H9 (cell line): ENCODE data around the gene APP. TPM values are rescaled to one million over a fixed set of nuclear protein-coding genes. Genes with fewer than 3 reads are reported as not detected.

Experiments
- DNase-seq: peaks from one replicate; pipeline ENCODE4 v3.0.0-alpha.2; 2017
- H2AFZ ChIP-seq: one replicate; pipeline ENCODE4 v1.6.1; 2013; ENCODE audit warnings: mild to moderate bottlenecking, low read length, control low read depth, moderate library complexity
- H2AK5ac ChIP-seq: 2 replicates; pipeline ENCODE4 v1.6.1; 2013; ENCODE audit warnings: low read length, control low read depth, mixed read lengths; ENCODE audit not compliant: insufficient read length
- H2BK120ac ChIP-seq: one replicate; pipeline ENCODE4 v1.6.1; 2013; ENCODE audit warnings: low read depth, mild to moderate bottlenecking, low read length, control low read depth, inconsistent platforms; ENCODE audit not compliant: poor library complexity, severe bottlenecking
- H2BK12ac ChIP-seq: 2 replicates; pipeline ENCODE4 v1.6.1; 2013; ENCODE audit warnings: low read length, control low read depth, mixed read lengths, low read depth; ENCODE audit not compliant: insufficient read length
- H2BK15ac ChIP-seq: 2 replicates; pipeline ENCODE4 v1.6.1; 2013; ENCODE audit warnings: low read depth, low read length, control low read depth
- H2BK20ac ChIP-seq: one replicate; pipeline ENCODE4 v1.6.1; 2013; ENCODE audit warnings: low read depth, mild to moderate bottlenecking, low read length, control low read depth, inconsistent platforms; ENCODE audit not compliant: poor library complexity, severe bottlenecking
- H2BK5ac ChIP-seq: 2 replicates; pipeline ENCODE4 v1.6.1; 2013; ENCODE audit warnings: low read length, control low read depth, mixed read lengths; ENCODE audit not compliant: insufficient read length
- H3K14ac ChIP-seq: 2 replicates; pipeline ENCODE4 v1.6.1; 2013; ENCODE audit warnings: low read length, control low read depth; ENCODE audit not compliant: insufficient read depth
- H3K18ac ChIP-seq: 2 replicates; pipeline ENCODE4 v1.6.1; 2013; ENCODE audit warnings: low read depth, mild to moderate bottlenecking, mixed read lengths, low read length, control low read depth; ENCODE audit not compliant: insufficient read length
- H3K23ac ChIP-seq: 2 replicates; pipeline ENCODE4 v1.6.1; 2013; ENCODE audit warnings: low read length, control low read depth, mixed read lengths, low read depth; ENCODE audit not compliant: insufficient read length
- H3K23me2 ChIP-seq: 2 replicates; pipeline ENCODE4 v1.6.1; 2013; ENCODE audit warnings: low read depth, mild to moderate bottlenecking, mixed read lengths, low read length, control low read depth; ENCODE audit not compliant: insufficient read length, poor library complexity, severe bottlenecking
- H3K27ac ChIP-seq: 2 replicates; pipeline ENCODE4 v1.5.1; 2013; ENCODE audit warnings: low read length, control low read depth, mixed read lengths, low read depth; ENCODE audit not compliant: insufficient read length
- H3K27me3 ChIP-seq: 2 replicates; pipeline ENCODE4 v1.6.1; 2013; ENCODE audit warnings: low read length, control low read depth, inconsistent platforms; ENCODE audit not compliant: insufficient read depth
- H3K4ac ChIP-seq: 2 replicates; pipeline ENCODE4 v1.6.1; 2013; ENCODE audit warnings: low read depth, mild to moderate bottlenecking, control low read depth, inconsistent platforms, low read length, moderate library complexity
- H3K4me1 ChIP-seq: 2 replicates; pipeline ENCODE4 v1.6.1; 2013; ENCODE audit warnings: low read length, control low read depth, inconsistent platforms; ENCODE audit not compliant: insufficient read depth
- H3K4me2 ChIP-seq: 2 replicates; pipeline ENCODE4 v1.6.1; 2013; ENCODE audit warnings: low read length, control low read depth, mixed read lengths; ENCODE audit not compliant: insufficient read length, insufficient read depth
- H3K56ac ChIP-seq: 2 replicates; pipeline ENCODE4 v1.6.1; 2013; ENCODE audit warnings: low read depth, mild to moderate bottlenecking, mixed read lengths, low read length, control low read depth; ENCODE audit not compliant: insufficient read length
- H3K79me1 ChIP-seq: 2 replicates; pipeline ENCODE4 v1.6.1; 2013; ENCODE audit warnings: low read depth, mild to moderate bottlenecking, moderate library complexity, low read length, control low read depth, inconsistent platforms; ENCODE audit not compliant: insufficient read depth, poor library complexity, severe bottlenecking
- H3K79me2 ChIP-seq: 2 replicates; pipeline ENCODE4 v1.6.1; 2013; ENCODE audit warnings: low read length, control low read depth, inconsistent platforms; ENCODE audit not compliant: insufficient read depth
- H3K9ac ChIP-seq: 2 replicates; pipeline ENCODE4 v1.6.1; 2013; ENCODE audit warnings: low read length, control low read depth, mixed read lengths; ENCODE audit not compliant: insufficient read length; ENCODE audit errors: extremely low read depth
- H3K9me3 ChIP-seq: one replicate; pipeline ENCODE4 v1.6.1; 2013; ENCODE audit warnings: low read depth, low read length, inconsistent platforms; ENCODE audit not compliant: control insufficient read depth
- H3T11ph ChIP-seq: one replicate; pipeline ENCODE4 v1.6.1; 2013; ENCODE audit warnings: mild to moderate bottlenecking, low read length, control low read depth, inconsistent platforms
- H4K20me1 ChIP-seq: one replicate; pipeline ENCODE4 v1.6.1; 2013; ENCODE audit not compliant: control insufficient read depth, insufficient read length, insufficient read depth
- H4K5ac ChIP-seq: 2 replicates; pipeline ENCODE4 v1.6.1; 2013; ENCODE audit warnings: low read depth, mild to moderate bottlenecking, mixed read lengths, low read length, control low read depth; ENCODE audit not compliant: insufficient read length
- H4K8ac ChIP-seq: replicated peaks from 2 replicates; pipeline ENCODE4 v1.6.1; 2013; ENCODE audit warnings: low read length, control low read depth, mixed read lengths, low read depth; ENCODE audit not compliant: insufficient read length
- H4K91ac ChIP-seq: 2 replicates; pipeline ENCODE4 v1.6.1; 2013; ENCODE audit warnings: low read depth, mild to moderate bottlenecking, moderate library complexity, mixed read lengths, low read length, control low read depth; ENCODE audit not compliant: insufficient read length
- H3K27ac Mint-ChIP-seq, 3 experiments: 2 replicates in 2 of 3; 3 replicates in 1 of 3; pipeline ENCODE4 v1.8.0; 2020 to 2021; ENCODE audit warnings: mixed read lengths in 3 of 3, mild to moderate bottlenecking in 1 of 3, moderate library complexity in 1 of 3
- H3K27me3 Mint-ChIP-seq: 2 replicates; pipeline ENCODE4 v1.8.0; 2021; ENCODE audit warnings: low read depth, mild to moderate bottlenecking, moderate library complexity, mixed read lengths
- H3K36me3 Mint-ChIP-seq, 3 experiments: 2 replicates in 2 of 3; 3 replicates in 1 of 3; pipeline ENCODE4 v1.8.0; 2020 to 2021; ENCODE audit warnings: low read depth in 3 of 3, mixed read lengths in 3 of 3; ENCODE audit not compliant: insufficient read depth in 1 of 3
- H3K4me1 Mint-ChIP-seq, 2 experiments: 2 replicates each; pipeline ENCODE4 v1.8.0; 2020; ENCODE audit warnings: mixed read lengths in 2 of 2
- H3K4me3 Mint-ChIP-seq, 2 experiments: 2 replicates in 1 of 2; 3 replicates in 1 of 2; pipeline ENCODE4 v1.8.0; 2020 to 2021; ENCODE audit warnings: mild to moderate bottlenecking in 2 of 2, mixed read lengths in 2 of 2, moderate library complexity in 1 of 2
- H3K9me3 Mint-ChIP-seq, 2 experiments: 2 replicates in 1 of 2; 3 replicates in 1 of 2; pipeline ENCODE4 v1.8.0; 2020; ENCODE audit warnings: mild to moderate bottlenecking in 2 of 2, mixed read lengths in 2 of 2, moderate library complexity in 1 of 2
- WGBS: extraction: QIAGEN DNeasy Blood & Tissue Kit; methylation state at CpG from one replicate; pipeline ENCODE4 v1.1.7; 2013; ENCODE audit warnings: missing lambda C conversion rate, low lambda C conversion rate, mixed read lengths; ENCODE audit not compliant: insufficient read length; ENCODE audit errors: extremely low coverage; 5-methylcytosine and 5-hydroxymethylcytosine counted together
- total RNA-seq: library from RNA; stranded (reverse); gene quantifications from 2 replicates; pipeline ENCODE4 v1.2.1, GENCODE V29; 2021
- TF ChIP-seq, protein P1 (sequence below): fragments of 200-600 bp; sonication (generic); conservative IDR thresholded peaks from 3 replicates; pipeline ENCODE4 v1.8.0; 2021; ENCODE audit warnings: antibody characterized with exemption, mild to moderate bottlenecking

APP gene
- total RNA-seq, 1 experiment from 2014 or later, result 380 TPM

- Histone ChIP-seq H2BK15ac (no peak overlapping the region), H2BK120ac (no peak overlapping the region), H3K4me2 (no peak overlapping the region), H4K91ac (no peak overlapping the region), H3K79me2 (peaks cover 3% of the 10 kb centered on the region; the same call in 1 of the 2 replicates), H3K27ac (no peak overlapping the region), H3K23ac (no peak overlapping the region), H3K9ac (no peak overlapping the region), H4K20me1 (no peaks in the 10 kb centered on the region), H3K27me3 (no peaks in the 10 kb centered on the region), H3K56ac (no peak overlapping the region), H3K4me1 (no peaks in the 10 kb centered on the region; the same call in 1 of the 2 replicates), H3K9me3 (no peaks in the 10 kb centered on the region), H2BK5ac (no peak overlapping the region), H4K5ac (no peak overlapping the region), H2AFZ (no peak overlapping the region), H4K8ac (no peak overlapping the region), H3K18ac (no peak overlapping the region), H2AK5ac (no peak overlapping the region), H2BK12ac (no peak overlapping the region), H3K23me2 (no peaks in the 10 kb centered on the region), H3T11ph (no peak overlapping the region), H2BK20ac (no peak overlapping the region), H3K14ac (no peak overlapping the region), H3K4ac (no peak overlapping the region), H3K79me1 (no peaks in the 10 kb centered on the region)
- Mint-ChIP-seq H3K36me3 (peaks cover 40 to 58% (median 44%) of the 10 kb centered on the region in 3 experiments), H3K27me3 (no peaks in the 10 kb centered on the region), H3K27ac (peak overlapping the region in 2 of 3 experiments; percentile 64 to 90; a peak in 3 of 7 replicates), H3K4me3 (no peak overlapping the region), H3K9me3 (no peaks in the 10 kb centered on the region), H3K4me1 (peaks cover 23 to 35% of the 10 kb centered on the region in 2 experiments)
- TF ChIP-seq, protein P1, sequence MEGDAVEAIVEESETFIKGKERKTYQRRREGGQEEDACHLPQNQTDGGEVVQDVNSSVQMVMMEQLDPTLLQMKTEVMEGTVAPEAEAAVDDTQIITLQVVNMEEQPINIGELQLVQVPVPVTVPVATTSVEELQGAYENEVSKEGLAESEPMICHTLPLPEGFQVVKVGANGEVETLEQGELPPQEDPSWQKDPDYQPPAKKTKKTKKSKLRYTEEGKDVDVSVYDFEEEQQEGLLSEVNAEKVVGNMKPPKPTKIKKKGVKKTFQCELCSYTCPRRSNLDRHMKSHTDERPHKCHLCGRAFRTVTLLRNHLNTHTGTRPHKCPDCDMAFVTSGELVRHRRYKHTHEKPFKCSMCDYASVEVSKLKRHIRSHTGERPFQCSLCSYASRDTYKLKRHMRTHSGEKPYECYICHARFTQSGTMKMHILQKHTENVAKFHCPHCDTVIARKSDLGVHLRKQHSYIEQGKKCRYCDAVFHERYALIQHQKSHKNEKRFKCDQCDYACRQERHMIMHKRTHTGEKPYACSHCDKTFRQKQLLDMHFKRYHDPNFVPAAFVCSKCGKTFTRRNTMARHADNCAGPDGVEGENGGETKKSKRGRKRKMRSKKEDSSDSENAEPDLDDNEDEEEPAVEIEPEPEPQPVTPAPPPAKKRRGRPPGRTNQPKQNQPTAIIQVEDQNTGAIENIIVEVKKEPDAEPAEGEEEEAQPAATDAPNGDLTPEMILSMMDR, result no peak
- DNase-seq, result no peak
- no CpG with 5 or more reads among the region's 4 CpGs for WGBS
These were observed 203.2 kb downstream of the APP start for GRCh38 chr21:25967181-25967900.
